NCI-H82 (cell line): Measurements from ENCODE around the gene ZGLP1.
A peak's percentile ranks its signal among the peaks of the same experiment; 100 is the strongest.
"Not testable (repeated sequence)": the region's sequence is repeated elsewhere in the genome, so short reads cannot be mapped to it uniquely, and the experiment has no call there.

Experiments
- DNase-seq: peaks from one replicate; lab custom pipeline; 2025; lab: John Stamatoyannopoulos, UW

Gene ZGLP1

DNA sequence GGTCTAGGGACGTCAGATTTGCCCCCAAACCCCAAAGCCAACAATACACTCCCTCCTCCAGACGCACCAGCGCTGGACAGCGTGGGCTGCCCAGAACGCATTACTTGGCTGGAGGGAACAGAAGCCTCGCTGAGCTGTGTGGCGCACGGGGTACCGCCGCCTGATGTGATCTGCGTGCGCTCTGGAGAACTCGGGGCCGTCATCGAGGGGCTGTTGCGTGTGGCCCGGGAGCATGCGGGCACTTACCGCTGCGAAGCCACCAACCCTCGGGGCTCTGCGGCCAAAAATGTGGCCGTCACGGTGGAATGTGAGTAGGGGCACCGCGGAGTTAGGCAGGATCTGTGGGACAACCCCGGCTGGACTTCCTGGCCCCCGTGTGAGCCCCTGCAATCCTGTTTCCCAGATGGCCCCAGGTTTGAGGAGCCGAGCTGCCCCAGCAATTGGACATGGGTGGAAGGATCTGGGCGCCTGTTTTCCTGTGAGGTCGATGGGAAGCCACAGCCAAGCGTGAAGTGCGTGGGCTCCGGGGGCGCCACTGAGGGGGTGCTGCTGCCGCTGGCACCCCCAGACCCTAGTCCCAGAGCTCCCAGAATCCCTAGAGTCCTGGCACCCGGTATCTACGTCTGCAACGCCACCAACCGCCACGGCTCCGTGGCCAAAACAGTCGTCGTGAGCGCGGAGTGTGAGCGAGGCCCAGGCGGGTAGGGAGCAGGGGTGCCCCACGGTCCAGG lies 15.8 kb downstream of the ZGLP1 start:
- DNase-seq = no peak

DNA sequence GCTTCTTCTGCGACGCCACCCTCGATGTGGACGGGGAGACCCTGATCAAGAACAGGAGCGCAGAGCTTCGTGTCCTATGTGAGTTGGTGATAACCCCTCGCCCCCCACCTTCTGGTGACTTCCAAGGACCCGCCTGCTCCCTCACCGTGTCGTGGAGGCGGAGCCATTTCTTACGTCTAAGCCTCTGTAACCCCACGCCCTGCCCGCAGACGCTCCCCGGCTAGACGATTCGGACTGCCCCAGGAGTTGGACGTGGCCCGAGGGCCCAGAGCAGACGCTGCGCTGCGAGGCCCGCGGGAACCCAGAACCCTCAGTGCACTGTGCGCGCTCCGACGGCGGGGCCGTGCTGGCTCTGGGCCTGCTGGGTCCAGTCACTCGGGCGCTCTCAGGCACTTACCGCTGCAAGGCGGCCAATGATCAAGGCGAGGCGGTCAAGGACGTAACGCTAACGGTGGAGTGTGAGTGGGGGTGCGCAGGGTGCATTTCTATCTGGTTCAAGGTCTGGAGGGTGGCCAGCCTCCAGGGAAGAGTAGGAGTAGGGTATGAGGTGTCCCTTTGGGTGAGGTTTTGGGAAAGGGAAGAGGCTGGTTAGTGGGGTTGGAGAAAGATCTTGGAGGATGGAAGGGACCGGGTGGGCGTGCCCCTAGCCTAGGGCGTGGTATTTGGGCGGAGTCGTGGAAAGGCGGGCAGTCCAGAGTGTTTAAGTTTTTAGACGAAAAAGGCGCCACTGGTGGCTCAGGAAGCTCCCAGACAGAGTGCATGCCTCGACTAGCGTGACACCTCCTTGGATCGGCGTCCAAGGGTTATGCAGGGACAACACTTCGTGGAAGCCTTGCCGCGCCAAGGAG lies 16.6 kb downstream of the ZGLP1 start:
- peak; percentile 82 for DNase-seq

DNA sequence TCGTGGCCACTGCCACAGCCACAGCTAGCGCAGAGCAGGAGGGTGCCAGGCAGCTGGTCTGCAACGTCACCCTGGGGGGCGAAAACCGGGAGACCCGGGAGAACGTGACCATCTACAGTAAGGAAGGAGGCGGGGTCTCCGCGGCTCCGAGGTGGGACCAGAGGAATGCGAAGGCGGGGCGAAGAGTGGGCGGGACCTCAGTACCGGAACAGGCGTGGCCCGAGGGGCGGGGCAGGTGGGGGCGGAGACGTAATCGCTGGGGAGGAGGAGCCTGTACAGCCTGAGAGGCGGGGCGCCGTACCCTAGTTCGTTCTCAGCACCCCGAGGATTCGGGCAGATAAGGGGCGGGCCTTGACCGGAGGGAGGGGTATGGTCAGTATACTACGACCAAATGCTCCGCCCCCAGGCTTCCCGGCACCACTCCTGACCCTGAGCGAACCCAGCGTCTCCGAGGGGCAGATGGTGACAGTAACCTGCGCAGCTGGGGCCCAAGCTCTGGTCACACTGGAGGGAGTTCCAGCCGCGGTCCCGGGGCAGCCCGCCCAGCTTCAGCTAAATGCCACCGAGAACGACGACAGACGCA lies 17.3 kb downstream of the ZGLP1 start:
- DNase-seq = peak; percentile 98

DNA sequence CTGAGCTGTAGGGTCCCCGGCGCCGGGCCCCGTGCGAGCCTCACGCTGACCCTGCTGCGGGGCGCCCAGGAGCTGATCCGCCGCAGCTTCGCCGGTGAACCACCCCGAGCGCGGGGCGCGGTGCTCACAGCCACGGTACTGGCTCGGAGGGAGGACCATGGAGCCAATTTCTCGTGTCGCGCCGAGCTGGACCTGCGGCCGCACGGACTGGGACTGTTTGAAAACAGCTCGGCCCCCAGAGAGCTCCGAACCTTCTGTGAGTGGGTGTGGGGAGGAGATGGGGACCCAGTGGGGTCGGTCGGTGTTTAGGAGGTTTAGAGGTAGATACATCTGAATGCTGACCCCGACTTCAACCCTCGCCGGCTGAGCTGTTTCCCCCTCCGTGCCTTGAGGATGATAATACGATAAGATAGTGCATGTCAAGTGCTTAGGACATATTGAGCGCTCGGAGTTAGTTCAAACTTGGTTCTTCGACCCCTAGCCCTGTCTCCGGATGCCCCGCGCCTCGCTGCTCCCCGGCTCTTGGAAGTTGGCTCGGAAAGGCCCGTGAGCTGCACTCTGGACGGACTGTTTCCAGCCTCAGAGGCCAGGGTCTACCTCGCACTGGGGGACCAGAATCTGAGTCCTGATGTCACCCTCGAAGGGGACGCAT lies 17.9 kb downstream of the ZGLP1 start:
- DNase-seq = no peak

DNA sequence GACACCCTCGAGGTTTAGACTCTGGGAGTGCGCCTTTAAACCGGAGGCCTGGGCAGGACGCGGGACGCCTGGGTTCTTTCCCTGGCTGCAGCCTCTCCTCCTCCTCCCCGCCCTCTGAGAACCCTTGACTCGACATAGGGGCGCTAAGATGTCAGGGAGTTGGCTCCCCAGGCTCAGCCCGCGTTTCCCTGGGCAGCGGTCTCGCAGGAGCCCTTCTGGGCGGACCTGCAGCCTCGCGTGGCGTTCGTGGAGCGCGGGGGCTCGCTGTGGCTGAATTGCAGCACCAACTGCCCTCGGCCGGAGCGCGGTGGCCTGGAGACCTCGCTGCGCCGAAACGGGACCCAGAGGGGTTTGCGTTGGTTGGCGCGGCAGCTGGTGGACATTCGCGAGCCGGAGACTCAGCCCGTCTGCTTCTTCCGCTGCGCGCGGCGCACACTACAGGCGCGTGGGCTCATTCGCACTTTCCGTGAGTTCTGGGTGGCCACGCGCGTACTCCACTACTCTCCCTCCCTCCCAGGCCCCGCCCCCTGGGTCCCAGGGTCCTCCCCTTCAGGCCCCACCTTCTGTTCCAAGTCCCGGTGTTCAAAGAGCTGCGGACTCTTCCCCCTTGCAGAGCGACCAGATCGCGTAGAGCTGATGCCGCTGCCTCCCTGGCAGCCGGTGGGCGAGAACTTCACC lies 18.6 kb downstream of the ZGLP1 start:
- DNase-seq = peak; percentile 76

DNA sequence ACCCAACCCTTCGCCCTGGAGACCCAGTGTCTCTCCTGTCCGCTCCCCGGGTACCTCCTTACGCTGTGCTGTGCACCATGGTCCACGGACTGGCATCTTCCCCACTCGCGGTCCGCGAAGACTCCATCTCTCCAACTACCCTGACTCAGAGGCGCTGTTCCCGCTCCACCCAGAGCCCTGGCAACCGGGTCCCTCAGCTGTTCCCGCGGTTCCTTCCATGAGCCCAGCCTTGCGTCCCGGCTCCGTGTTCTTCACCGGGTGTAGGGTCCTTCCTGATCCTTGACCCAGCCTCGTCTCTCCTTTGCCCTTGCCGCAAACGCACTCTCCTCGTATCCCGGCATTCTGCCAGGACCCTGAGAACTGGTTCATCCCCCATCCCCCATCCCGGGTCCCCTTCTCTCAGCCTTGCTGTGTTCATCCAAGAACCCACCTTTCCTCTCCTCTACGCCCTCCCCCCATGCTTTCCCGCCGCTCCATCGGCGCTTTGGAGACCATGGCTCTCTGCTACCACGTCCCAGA lies 19.2 kb downstream of the ZGLP1 start:
- DNase-seq = peak; percentile 51

DNA sequence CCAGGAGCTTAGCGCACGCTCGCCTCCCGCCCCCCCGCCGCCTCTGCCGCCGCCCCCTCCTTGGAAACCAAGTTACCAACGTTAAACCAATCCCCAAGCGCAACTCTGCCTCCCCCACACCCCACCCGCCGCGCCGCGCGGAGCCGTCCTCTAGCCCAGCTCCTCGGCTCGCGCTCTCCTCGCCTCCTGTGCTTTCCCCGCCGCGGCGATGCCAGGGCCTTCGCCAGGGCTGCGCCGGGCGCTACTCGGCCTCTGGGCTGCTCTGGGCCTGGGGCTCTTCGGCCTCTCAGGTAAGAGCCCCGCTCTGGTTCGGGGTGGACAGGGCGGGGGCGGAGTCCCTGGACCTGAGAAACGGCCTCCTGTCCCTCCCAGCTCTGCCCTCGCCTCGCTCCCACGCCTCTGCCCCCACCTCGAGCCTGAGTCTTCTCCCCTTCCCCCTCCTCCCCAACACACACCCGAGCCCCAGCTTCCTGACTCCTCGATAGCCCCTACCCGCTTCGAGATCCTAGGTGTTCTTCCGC lies 19.7 kb downstream of the ZGLP1 start, which contains the start of gene ICAM5:
TSS of gene ICAM5 (plus strand) at position 117 of the 521 bp plus-strand sequence. CDS start at position 209, 92 bp downstream.
- peak; percentile 84 for DNase-seq

DNA sequence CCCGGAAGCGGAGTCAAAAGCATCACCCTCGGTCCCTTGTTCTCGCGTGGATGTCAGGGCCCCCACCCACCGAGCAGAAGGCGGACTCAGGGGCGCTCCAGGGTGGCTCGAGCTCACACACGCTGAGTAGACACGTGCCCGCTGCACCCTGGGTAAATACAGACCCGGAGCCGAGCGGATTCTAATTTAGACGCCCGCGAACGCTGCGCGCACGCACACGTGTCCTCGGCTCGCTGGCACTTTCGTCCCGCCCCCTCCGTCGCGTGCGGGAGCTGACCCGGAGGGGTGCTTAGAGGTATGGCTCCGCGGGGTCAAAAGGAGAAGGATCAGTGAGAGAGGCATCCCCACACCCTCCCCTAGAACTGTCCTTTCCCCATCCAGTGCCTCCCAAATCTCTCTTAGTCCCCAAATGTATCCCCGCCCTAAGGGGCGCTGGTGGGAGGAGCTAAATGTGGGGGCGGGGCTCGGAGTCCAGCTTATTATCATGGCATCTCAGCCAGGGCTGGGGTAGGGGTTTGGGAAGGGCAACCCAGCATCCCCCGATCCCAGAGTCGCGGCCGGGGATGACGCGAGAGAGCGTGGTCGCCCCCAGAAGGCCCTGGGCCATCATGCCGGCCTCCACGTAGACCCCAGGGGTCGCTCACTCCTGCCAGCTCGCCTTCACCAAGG lies 20.3 kb downstream of the ZGLP1 start:
- peak; percentile 92 for DNase-seq

DNA sequence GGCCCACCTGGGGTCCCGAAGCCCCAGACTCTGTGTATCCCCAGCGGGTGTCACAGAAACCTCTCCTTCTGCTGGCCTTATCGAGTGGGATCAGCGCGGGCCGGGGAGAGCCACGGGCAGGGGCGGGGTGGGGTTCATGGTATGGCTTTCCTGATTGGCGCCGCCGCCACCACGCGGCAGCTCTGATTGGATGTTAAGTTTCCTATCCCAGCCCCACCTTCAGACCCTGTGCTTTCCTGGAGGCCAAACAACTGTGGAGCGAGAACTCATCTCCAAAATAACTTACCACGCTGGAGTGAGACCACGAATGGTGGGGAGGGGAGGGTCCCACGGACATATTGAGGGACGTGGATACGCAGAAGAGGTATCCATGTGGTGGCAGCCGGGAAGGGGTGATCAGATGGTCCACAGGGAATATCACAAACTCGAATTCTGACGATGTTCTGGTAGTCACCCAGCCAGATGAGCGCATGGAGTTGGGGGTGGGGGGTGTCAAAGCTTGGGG lies 20.9 kb downstream of the ZGLP1 start:
- DNase-seq = peak; percentile 91

DNA sequence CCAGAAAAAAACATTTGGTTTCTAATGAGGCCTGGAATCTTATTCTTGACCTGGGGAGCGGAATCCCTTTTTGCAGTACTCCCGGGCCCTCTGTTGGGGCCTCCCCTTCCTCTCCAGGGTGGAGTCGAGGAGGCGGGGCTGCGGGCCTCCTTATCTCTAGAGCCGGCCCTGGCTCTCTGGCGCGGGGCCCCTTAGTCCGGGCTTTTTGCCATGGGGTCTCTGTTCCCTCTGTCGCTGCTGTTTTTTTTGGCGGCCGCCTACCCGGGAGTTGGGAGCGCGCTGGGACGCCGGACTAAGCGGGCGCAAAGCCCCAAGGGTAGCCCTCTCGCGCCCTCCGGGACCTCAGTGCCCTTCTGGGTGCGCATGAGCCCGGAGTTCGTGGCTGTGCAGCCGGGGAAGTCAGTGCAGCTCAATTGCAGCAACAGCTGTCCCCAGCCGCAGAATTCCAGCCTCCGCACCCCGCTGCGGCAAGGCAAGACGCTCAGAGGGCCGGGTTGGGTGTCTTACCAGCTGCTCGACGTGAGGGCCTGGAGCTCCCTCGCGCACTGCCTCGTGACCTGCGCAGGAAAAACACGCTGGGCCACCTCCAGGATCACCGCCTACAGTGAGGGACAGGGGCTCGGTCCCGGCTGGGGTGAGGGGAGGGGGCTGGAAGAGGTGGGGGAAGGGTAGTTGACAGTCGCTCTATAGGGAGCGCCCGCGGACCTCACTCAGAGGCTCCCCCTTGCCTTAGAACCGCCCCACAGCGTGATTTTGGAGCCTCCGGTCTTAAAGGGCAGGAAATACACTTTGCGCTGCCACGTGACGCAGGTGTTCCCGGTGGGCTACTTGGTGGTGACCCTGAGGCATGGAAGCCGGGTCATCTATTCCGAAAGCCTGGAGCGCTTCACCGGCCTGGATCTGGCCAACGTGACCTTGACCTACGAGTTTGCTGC lies 22.5 kb downstream of the ZGLP1 start, which contains the start of gene ICAM4:
TSS of gene ICAM4 (plus strand) at position 153 of the 935 bp plus-strand sequence. CDS start at position 211, 58 bp downstream.
- peak; percentile 78 for DNase-seq

DNA sequence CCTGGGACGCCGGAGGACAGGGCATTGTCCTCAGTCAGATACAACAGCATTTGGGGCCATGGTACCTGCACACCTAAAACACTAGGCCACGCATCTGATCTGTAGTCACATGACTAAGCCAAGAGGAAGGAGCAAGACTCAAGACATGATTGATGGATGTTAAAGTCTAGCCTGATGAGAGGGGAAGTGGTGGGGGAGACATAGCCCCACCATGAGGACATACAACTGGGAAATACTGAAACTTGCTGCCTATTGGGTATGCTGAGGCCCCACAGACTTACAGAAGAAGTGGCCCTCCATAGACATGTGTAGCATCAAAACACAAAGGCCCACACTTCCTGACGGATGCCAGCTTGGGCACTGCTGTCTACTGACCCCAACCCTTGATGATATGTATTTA lies 24.2 kb downstream of the ZGLP1 start:
- DNase-seq = no peak

DNA sequence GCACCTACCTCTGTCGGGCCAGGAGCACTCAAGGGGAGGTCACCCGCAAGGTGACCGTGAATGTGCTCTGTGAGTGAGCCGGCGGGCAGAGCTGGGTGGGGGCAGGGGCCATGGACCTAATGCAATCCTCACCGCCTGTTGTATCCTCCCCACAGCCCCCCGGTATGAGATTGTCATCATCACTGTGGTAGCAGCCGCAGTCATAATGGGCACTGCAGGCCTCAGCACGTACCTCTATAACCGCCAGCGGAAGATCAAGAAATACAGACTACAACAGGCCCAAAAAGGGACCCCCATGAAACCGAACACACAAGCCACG lies 24.7 kb downstream of the ZGLP1 start:
- no peak for DNase-seq

DNA sequence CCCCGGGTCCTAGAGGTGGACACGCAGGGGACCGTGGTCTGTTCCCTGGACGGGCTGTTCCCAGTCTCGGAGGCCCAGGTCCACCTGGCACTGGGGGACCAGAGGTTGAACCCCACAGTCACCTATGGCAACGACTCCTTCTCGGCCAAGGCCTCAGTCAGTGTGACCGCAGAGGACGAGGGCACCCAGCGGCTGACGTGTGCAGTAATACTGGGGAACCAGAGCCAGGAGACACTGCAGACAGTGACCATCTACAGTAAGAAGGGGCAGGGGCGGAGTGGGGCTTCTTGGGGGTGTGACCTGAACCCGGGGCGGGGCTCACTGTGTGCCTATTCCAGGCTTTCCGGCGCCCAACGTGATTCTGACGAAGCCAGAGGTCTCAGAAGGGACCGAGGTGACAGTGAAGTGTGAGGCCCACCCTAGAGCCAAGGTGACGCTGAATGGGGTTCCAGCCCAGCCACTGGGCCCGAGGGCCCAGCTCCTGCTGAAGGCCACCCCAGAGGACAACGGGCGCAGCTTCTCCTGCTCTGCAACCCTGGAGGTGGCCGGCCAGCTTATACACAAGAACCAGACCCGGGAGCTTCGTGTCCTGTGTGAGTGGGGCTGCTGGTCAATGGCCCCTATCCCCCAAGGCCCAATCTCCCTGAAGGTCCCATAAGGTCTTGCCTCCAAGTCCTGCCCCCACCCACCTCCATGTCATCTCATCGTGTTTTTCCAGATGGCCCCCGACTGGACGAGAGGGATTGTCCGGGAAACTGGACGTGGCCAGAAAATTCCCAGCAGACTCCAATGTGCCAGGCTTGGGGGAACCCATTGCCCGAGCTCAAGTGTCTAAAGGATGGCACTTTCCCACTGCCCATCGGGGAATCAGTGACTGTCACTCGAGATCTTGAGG lies 25.3 kb downstream of the ZGLP1 start:
- no peak for DNase-seq

DNA sequence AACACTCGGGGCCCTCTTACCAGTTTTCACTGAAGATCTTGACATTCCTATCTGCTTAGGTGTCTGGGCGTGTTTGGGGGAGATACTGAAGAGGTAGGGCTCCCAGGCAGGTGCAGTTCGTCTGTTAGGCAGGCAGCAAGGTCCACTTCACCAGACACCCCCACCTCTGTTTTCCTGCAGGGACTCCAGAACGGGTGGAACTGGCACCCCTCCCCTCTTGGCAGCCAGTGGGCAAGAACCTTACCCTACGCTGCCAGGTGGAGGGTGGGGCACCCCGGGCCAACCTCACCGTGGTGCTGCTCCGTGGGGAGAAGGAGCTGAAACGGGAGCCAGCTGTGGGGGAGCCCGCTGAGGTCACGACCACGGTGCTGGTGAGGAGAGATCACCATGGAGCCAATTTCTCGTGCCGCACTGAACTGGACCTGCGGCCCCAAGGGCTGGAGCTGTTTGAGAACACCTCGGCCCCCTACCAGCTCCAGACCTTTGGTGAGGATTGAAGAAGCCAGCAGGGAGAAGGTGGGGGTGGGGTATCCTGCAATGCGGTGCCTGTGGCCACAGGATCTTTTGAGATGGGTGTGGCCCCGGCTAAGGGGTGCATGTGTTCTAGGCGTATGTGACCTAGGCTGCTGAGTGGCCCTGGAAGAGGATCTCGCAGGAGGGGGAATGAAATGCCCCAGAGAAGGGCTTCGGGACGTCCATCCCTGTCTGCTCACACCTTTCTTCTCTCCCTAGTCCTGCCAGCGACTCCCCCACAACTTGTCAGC lies 26.1 kb downstream of the ZGLP1 start:
- DNase-seq = no peak

DNA sequence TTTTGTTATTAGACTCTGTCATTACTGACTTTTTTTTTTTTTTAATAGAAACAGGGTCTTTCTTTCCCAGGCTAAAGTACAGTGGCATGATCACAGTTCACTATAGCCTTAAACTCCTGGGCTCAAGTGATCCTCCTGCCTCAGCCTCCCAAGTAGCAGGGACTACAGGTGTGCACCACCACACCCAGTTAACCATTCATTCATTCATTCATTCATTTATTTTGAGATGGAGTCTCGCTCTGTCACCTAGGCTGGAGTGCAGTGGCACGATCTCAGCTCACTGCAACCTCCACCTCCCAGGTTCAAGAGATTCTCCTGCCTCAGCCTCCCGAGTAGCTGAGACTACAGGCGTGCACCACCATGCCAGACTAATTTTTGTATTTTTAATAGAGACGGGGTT lies 27.6 kb downstream of the ZGLP1 start:
- not testable (repeated sequence) for DNase-seq

DNA sequence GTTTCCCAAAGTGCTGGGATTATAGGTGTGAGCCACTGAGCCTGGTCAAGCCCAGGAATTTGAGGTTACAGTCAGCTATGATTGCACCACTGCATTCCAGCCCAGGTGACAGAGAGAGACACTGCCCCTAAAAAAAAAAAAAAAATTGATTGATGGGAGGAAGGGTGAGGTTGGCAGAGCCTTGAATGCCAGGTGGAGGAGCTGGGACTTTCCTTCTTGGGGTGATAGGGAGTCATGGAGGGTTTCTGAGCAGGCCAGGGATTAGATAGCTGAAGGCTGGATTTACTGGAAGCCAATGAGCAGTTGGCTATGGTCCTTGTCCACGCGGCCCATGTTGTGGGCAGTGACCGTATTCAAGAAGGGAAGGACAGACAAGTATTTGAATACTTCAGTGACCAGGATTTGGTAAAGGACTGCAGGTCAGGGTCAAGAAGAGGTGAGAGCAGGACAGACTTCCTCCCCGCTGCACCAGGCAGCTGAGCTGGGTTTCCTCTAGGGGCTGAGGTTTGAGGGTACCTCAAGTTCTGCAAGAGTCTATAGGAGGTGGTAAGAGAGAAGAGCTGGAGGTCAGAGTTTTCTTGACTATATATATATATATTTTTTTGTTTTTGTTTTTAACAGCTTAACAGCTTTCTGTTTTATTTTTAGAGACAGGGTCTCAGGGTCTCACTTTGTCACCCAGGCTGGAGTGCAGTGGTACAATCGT lies 29.7 kb downstream of the ZGLP1 start:
- no peak for DNase-seq

DNA sequence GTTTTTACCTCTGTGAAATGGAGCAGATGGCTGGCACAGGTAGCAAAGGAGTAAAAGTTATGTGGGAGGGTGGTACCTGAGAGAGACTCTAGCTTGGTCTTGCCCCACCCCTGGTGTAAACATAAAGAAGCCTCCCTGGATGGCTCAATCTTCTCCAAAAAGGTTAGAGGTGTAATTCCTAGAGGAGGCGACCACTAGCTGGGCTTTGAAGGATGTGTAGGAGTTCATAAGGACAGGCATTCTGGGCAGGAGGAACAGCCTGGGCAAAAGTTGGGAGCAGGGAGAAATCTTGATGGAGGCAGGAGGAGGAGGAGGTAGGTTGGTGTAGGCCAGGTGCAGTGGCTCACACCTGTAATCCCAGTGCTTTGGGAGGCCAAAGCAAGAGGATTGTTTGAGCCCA lies 30.7 kb downstream of the ZGLP1 start:
- DNase-seq = no peak
